OCI-LY3 (cell line): ENCODE measurements around the gene SIAH2.

ENCODE experiments used
- EZH2phosphoT487 ChIP-seq: fragments of 200-600 bp; shearing (Covaris generic); IDR thresholded peaks from 2 replicates; pipeline ENCODE4 v1.6.1; 2018; ENCODE audit warnings: antibody characterized with exemption, mixed run types, low read depth
- TF ChIP-seq, protein P1 (sequence below): fragments of 200-600, 300-600 bp; sonication (generic); IDR thresholded peaks from 2 replicates; pipeline ENCODE4 v1.5.1; 2014; ENCODE audit warnings: antibody characterized with exemption, low read length, low read depth

DNA sequence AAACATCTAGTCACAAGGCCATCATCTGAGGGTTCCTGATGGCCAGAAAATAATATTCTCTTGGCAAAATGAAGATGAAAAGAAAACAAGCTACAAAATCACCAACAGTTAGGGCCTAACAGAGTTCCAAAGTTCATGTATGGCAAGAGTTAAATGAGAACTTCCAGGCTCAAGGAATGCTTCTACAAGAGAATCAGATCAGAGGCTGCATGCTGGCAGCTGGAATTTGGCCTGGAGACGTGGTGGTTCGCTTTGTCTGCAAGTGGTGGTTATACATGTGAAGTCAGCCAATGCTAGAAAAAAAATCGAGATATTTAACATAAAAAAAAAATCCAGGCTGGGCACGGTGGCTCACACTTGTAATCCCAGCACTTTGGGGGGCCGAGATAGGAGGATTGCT is 5.6 kb downstream of the SIAH2 start:
- TF ChIP-seq, protein P1, sequence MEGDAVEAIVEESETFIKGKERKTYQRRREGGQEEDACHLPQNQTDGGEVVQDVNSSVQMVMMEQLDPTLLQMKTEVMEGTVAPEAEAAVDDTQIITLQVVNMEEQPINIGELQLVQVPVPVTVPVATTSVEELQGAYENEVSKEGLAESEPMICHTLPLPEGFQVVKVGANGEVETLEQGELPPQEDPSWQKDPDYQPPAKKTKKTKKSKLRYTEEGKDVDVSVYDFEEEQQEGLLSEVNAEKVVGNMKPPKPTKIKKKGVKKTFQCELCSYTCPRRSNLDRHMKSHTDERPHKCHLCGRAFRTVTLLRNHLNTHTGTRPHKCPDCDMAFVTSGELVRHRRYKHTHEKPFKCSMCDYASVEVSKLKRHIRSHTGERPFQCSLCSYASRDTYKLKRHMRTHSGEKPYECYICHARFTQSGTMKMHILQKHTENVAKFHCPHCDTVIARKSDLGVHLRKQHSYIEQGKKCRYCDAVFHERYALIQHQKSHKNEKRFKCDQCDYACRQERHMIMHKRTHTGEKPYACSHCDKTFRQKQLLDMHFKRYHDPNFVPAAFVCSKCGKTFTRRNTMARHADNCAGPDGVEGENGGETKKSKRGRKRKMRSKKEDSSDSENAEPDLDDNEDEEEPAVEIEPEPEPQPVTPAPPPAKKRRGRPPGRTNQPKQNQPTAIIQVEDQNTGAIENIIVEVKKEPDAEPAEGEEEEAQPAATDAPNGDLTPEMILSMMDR: no peak
- no peak for TF ChIP-seq EZH2phosphoT487
